Left lobe of liver (tissue), 1 donor: ENCODE results near the gene SPTSSB. TPM values are rescaled to one million over a fixed set of nuclear protein-coding genes. Genes with fewer than 3 reads are reported as not detected.

Source experiments
- total RNA-seq: library from RNA; stranded (reverse); gene quantifications from one replicate; pipeline ENCODE4 v1.2.1, GENCODE V29; 2021
- donor health status: DM: no; HTN: yes; CAD: no.

SPTSSB gene
- total RNA-seq, 1 donor from 2014 or later, result 0.18 TPM

Other genes with a start within 250 kb of the SPTSSB start
- gene NMD3, start 150.2 kb downstream of the SPTSSB start, total RNA-seq, result 40.9 TPM
- not detected for gene OTOL1, start 125.3 kb upstream of the SPTSSB start, total RNA-seq